ENCODE results near the gene EDEM1. TPM values are rescaled to one million over a fixed set of nuclear protein-coding genes. Genes with fewer than 3 reads are reported as not detected.

Gene EDEM1
- total and polyA plus RNA-seq, 8 donors = 6.0 to 37.9 (median 28.0) TPM

DNA sequence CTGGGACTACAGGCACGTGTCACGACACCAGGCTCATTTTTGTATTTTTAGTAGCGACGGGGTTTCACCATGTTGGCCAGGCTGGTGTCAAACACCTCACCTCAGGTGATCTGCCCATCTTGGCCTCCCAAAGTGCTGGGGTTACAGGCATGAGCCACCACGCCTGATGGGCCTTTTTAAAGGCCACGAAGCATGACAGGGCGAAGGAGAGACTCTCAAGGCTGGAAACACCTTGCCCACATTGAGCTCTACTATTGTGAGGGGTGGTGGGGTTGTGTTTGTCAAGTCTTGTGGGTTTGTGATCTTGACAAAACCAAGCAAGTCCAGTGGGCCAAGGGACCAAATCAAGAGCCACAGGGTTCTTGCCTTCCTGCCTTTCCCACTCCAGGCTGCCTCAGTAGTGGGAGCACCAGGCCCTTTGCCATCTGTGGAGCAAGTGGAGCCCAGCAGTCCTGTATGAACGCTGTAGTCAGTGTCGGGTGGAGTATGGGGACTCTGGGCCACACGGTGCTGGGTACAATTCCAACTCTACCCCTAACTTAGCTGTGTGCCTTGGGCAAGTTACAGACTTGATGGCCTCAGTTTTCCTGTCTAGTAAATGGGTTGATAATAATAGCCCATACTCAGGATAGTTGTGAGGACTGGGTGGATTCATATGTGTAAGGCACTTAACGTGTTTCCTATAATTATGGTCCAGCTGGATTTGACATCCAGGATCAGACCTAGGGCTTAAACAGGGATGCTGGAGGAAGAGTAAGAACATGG, 33.3 kb downstream of the EDEM1 start:
- ATAC-seq = no peak
- H3K27ac ChIP-seq = no peak overlapping the region
- H3K27me3 ChIP-seq = no peaks in the 10 kb centered on the region
- no peak for FAIRE-seq
- no peak for DNase-seq
- intact Hi-C loops (cut with DNase I) = no loop called here
- H3K36me3 ChIP-seq = peaks cover 0 to 22% (median 12%) of the 10 kb centered on the region in 3 donors
- H3K4me3 ChIP-seq = no peak overlapping the region
- TF ChIP-seq, protein P1, sequence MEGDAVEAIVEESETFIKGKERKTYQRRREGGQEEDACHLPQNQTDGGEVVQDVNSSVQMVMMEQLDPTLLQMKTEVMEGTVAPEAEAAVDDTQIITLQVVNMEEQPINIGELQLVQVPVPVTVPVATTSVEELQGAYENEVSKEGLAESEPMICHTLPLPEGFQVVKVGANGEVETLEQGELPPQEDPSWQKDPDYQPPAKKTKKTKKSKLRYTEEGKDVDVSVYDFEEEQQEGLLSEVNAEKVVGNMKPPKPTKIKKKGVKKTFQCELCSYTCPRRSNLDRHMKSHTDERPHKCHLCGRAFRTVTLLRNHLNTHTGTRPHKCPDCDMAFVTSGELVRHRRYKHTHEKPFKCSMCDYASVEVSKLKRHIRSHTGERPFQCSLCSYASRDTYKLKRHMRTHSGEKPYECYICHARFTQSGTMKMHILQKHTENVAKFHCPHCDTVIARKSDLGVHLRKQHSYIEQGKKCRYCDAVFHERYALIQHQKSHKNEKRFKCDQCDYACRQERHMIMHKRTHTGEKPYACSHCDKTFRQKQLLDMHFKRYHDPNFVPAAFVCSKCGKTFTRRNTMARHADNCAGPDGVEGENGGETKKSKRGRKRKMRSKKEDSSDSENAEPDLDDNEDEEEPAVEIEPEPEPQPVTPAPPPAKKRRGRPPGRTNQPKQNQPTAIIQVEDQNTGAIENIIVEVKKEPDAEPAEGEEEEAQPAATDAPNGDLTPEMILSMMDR (IDR thresholded peaks at IDR 0.05) = no peak
- H3K9me3 ChIP-seq = no peaks in the 10 kb centered on the region
- WGBS, 2 donors = 86% methylated on average over 11 of the region's 11 CpGs
- no peaks in the 10 kb centered on the region for H3K4me1 ChIP-seq

DNA sequence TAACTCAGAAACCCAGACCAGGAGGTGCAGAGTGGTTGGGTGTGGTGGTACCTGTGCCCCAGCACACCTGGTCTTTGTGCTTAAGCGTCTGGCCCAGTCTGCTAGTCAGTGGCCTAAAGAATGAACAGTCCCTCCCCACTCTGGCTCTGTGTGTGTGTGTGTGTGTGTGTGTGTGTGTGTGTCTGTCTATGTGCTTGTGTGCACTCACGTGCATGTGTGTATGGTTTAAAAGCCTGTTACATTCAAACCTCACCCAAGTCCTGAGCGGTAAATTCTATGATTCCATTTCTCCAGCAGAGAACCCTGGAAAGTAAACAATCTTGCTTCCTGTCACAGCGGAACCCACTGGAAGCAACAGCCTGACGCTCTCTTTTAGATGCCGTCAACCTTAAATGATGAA, 34.2 kb downstream of the EDEM1 start:
- no peaks in the 10 kb centered on the region for H3K4me1 ChIP-seq
- ATAC-seq (no peak), DNase-seq (no peak), FAIRE-seq (no peak)
- intact Hi-C loops (cut with DNase I) = no loop called here
- H3K36me3 ChIP-seq = peaks cover 0 to 14% (median 5%) of the 10 kb centered on the region in 3 donors
- TF ChIP-seq, protein P1 (IDR thresholded peaks at IDR 0.05) = no peak
- no peaks in the 10 kb centered on the region for H3K9me3 ChIP-seq
- 53 to 56% methylated on average over 6 of the region's 6 CpGs for WGBS, 2 donors
- H3K27ac ChIP-seq = no peak overlapping the region
- H3K4me3 ChIP-seq = no peak overlapping the region
- no peaks in the 10 kb centered on the region for H3K27me3 ChIP-seq

DNA sequence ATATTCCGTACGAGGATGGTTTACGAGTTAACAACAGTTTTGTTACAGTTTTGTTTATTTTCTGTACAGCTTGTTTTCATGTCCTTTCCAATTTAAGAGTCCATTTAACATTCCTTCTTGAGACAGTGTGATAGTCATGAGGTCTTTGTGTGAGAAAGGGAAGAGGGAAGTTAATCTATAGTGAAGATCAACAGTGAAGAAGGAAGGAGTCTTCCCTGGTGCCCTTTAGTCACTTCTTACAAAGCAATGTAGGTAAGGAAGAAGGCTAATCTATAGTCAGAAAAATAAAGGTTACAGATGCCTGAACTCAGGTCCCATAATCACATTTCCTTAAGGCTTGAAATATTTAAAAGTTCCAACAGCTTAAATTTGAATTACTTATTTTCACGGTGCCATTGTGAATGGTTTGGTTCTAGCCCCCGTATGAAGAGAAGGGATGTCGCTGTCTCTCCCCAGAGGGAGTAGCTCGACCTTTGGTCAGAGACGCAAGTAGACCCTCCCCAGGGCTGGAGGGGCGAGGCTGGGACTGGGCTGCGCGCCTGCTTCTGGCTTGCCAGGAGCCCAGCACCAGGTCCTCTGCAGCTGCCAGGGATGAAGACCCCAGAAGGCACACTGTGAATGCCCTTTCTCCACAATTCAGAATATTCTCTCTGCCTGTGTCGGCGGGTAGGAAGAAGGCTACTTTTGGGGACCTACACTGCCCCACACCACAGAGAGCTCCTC, 34.9 kb downstream of the EDEM1 start:
- Histone ChIP-seq H3K27me3 (no peaks in the 10 kb centered on the region), H3K36me3 (peaks cover 0 to 6% (median under 1%) of the 10 kb centered on the region in 3 donors), H3K4me3 (no peak overlapping the region), H3K4me1 (no peaks in the 10 kb centered on the region), H3K27ac (no peak overlapping the region), H3K9me3 (no peaks in the 10 kb centered on the region)
- TF ChIP-seq, protein P1 (IDR thresholded peaks at IDR 0.05) = no peak
- intact Hi-C loops (cut with DNase I) = no loop called here
- WGBS, 2 donors = 85 to 92% methylated on average over 13 of the region's 13 CpGs
- no peak for FAIRE-seq
- no peak for DNase-seq
- no peak for ATAC-seq

DNA sequence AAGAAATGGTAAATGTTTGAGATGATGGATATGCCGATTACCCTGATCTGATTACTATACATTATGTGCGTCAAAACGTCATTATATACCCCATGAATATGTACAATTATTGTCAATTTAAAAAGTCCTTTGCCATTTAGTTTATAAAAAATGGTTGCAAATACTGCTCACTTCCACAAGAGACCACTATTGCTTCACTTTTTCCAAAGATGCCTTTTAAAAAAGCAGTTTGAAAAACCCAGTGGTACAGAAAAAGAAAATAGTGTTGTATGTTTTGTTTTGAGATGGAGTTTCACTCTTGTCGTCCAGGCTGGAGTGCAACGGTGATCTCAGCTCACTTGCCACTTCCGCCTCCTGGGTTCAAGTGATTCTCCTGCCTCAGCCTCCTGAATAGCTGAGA, 39.3 kb downstream of the EDEM1 start:
- Histone ChIP-seq H3K27me3 (no peaks in the 10 kb centered on the region), H3K36me3 (no peaks in the 10 kb centered on the region), H3K4me3 (no peak overlapping the region), H3K27ac (no peak overlapping the region), H3K4me1 (no peaks in the 10 kb centered on the region), H3K9me3 (no peaks in the 10 kb centered on the region)
- intact Hi-C loops (cut with DNase I) = no loop called here
- no peak for FAIRE-seq
- 29 to 40% methylated on average over 6 of the region's 6 CpGs for WGBS, 2 donors
- TF ChIP-seq, protein P1 (IDR thresholded peaks at IDR 0.05) = peak in 1 of 4 donors; percentile 18
- ATAC-seq = peak in 2 of 4 donors; percentile 30 to 38
- no peak for DNase-seq

- Histone ChIP-seq H3K4me1 (no peaks in the 10 kb centered on the region), H3K27me3 (no peaks in the 10 kb centered on the region), H3K4me3 (no peak overlapping the region), H3K27ac (no peak overlapping the region), H3K36me3 (no peaks in the 10 kb centered on the region), H3K9me3 (no peaks in the 10 kb centered on the region)
- FAIRE-seq = no peak
- TF ChIP-seq, protein P1 (IDR thresholded peaks at IDR 0.05) = no peak
- ATAC-seq = peak in 1 of 4 donors; percentile 16
- intact Hi-C loops (cut with DNase I) = no loop called here
- no peak for DNase-seq
- 34 to 47% methylated on average over 6 of the region's 6 CpGs for WGBS, 2 donors
Measured at GRCh38 chr3:5227812-5228211, 40.3 kb downstream of the EDEM1 start.

Measured in pancreas (tissue), 10 donors.